ENCODE data around the gene COPA.

DNA sequence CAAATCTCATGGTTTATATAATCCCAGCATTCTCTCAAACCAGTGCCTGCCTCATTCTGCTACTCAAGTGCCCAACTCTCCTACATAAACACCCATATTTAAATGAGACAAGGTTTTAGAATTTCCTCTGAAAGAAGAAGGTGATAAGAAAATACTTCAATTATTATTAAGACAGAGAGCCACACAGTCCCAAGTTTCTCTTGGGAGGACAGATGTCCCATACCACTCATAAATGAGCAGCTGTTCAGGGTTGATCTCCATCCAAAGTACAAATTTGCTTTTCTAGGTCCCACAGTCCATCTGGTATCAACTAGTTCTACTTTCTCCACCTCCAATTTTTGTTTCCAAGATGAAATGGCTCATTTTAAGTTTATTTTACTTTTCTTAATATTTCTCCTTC lies 92.0 kb downstream of the COPA start:
- TF ChIP-seq, protein P1, sequence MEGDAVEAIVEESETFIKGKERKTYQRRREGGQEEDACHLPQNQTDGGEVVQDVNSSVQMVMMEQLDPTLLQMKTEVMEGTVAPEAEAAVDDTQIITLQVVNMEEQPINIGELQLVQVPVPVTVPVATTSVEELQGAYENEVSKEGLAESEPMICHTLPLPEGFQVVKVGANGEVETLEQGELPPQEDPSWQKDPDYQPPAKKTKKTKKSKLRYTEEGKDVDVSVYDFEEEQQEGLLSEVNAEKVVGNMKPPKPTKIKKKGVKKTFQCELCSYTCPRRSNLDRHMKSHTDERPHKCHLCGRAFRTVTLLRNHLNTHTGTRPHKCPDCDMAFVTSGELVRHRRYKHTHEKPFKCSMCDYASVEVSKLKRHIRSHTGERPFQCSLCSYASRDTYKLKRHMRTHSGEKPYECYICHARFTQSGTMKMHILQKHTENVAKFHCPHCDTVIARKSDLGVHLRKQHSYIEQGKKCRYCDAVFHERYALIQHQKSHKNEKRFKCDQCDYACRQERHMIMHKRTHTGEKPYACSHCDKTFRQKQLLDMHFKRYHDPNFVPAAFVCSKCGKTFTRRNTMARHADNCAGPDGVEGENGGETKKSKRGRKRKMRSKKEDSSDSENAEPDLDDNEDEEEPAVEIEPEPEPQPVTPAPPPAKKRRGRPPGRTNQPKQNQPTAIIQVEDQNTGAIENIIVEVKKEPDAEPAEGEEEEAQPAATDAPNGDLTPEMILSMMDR (IDR thresholded peaks at IDR 0.05): no peak
- no peak for TF ChIP-seq POLR2A (IDR thresholded peaks at IDR 0.05)
